ENCODE measurements around the gene KIF5C. TPM values are rescaled to one million over a fixed set of nuclear protein-coding genes. Genes with fewer than 3 reads are reported as not detected.

The KIF5C gene
- total RNA-seq, 1 experiment from 2014 or later, result 1.5 TPM

DNA sequence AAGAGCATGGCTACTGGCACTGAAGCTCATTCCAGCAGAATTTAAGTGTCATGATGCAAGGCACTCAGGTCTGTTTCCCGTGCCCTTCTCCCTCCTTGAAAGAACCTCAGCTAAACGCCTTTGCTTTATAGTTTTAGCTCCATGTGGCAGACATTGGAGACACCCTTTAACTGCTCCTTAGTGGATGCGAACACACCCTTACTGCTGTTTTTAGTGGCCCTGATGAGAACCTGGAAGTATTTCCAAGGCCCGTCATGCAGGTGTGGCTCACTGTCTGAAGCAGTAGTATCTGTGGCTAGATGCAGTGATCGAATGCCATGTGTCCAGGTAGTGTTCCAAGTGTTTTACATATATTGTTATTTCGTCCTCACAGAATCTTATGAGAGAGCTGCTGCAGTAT, 28.3 kb downstream of the KIF5C start:
- H3K27ac Mint-ChIP-seq (ENCODE audit: unreplicated experiment), result no peak overlapping the region
- CTCF ChIA-PET, result no interaction called here
- H3K36me3 ChIP-seq (ENCODE audit: control insufficient read depth, insufficient read depth, low read length), result no peaks in the 10 kb centered on the region
- no peaks in the 10 kb centered on the region for H3K4me1 ChIP-seq
- no peak overlapping the region for H3K4me3 Mint-ChIP-seq (ENCODE audit: unreplicated experiment)
- intact Hi-C loops (cut with micrococcal nuclease; ENCODE audit: unreplicated experiment), result no loop called here
- peaks cover 6% of the 10 kb centered on the region for H3K9me3 Mint-ChIP-seq (ENCODE audit: unreplicated experiment)
- no peak for DNase-seq
- TF ChIP-seq, protein P1, sequence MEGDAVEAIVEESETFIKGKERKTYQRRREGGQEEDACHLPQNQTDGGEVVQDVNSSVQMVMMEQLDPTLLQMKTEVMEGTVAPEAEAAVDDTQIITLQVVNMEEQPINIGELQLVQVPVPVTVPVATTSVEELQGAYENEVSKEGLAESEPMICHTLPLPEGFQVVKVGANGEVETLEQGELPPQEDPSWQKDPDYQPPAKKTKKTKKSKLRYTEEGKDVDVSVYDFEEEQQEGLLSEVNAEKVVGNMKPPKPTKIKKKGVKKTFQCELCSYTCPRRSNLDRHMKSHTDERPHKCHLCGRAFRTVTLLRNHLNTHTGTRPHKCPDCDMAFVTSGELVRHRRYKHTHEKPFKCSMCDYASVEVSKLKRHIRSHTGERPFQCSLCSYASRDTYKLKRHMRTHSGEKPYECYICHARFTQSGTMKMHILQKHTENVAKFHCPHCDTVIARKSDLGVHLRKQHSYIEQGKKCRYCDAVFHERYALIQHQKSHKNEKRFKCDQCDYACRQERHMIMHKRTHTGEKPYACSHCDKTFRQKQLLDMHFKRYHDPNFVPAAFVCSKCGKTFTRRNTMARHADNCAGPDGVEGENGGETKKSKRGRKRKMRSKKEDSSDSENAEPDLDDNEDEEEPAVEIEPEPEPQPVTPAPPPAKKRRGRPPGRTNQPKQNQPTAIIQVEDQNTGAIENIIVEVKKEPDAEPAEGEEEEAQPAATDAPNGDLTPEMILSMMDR (IDR thresholded peaks at IDR 0.05; ENCODE audit: insufficient read depth in 1 of 2, low read depth in 1 of 2, low read length in 1 of 2, severe bottlenecking in 1 of 2, unreplicated experiment in 1 of 2), result no peak
- peaks cover 4% of the 10 kb centered on the region; the same call in 1 of the 2 replicates for H3K9me3 ChIP-seq
- H3K4me1 Mint-ChIP-seq (ENCODE audit: low read depth, unreplicated experiment), result no peaks in the 10 kb centered on the region
- H3K4me3 ChIP-seq (ENCODE audit: low read depth, low read length), result no peak overlapping the region
- BruUV-seq (replicated peaks), result no TSS peak
- H3K27me3 Mint-ChIP-seq (ENCODE audit: insufficient read depth, unreplicated experiment), result peaks cover 21% of the 10 kb centered on the region
- H3K36me3 Mint-ChIP-seq (ENCODE audit: insufficient read depth, unreplicated experiment), result no peaks in the 10 kb centered on the region
- POLR2A ChIA-PET, result no interaction called here
- H3K27me3 ChIP-seq (replicated peaks; ENCODE audit: control insufficient read depth, insufficient read depth, low read length), result no peaks in the 10 kb centered on the region; the same call in 1 of the 2 replicates

DNA sequence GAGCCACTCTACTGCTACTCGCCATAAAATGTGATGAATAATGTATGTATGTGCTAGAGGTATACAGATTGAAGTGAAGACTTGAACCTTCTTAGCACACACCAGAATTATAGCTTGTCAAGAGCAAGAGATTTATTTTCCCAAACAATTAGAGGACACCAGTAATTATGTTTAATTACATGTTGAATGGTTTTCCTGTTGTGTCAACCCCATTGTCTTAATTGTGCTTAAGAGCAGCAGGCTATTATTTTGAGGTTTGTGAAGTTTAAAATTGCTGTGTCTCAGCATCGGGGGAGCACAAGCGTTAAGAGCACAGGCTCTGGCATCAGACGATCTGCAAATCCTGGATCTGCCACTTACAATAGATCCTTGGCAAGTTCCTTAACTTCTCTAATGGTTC, 29.0 kb downstream of the KIF5C start:
- H3K9me3 ChIP-seq, result peaks cover 4% of the 10 kb centered on the region; the same call in 1 of the 2 replicates
- ChIA-PET CTCF (no interaction called here), POLR2A (no interaction called here)
- DNase-seq, result no peak
- H3K4me1 Mint-ChIP-seq (ENCODE audit: low read depth, unreplicated experiment), result no peaks in the 10 kb centered on the region
- no peak overlapping the region for H3K27ac Mint-ChIP-seq (ENCODE audit: unreplicated experiment)
- H3K36me3 Mint-ChIP-seq (ENCODE audit: insufficient read depth, unreplicated experiment), result no peaks in the 10 kb centered on the region
- H3K4me3 ChIP-seq (ENCODE audit: low read depth, low read length), result no peak overlapping the region
- no peaks in the 10 kb centered on the region for H3K36me3 ChIP-seq (ENCODE audit: control insufficient read depth, insufficient read depth, low read length)
- H3K4me1 ChIP-seq, result no peaks in the 10 kb centered on the region
- no TSS peak for BruUV-seq (replicated peaks)
- H3K4me3 Mint-ChIP-seq (ENCODE audit: unreplicated experiment), result no peak overlapping the region
- H3K9me3 Mint-ChIP-seq (ENCODE audit: unreplicated experiment), result peaks cover 6% of the 10 kb centered on the region
- no peaks in the 10 kb centered on the region; the same call in 1 of the 2 replicates for H3K27me3 ChIP-seq (replicated peaks; ENCODE audit: control insufficient read depth, insufficient read depth, low read length)
- H3K27me3 Mint-ChIP-seq (ENCODE audit: insufficient read depth, unreplicated experiment), result peaks cover 21% of the 10 kb centered on the region
- TF ChIP-seq, protein P1 (IDR thresholded peaks at IDR 0.05; ENCODE audit: insufficient read depth in 1 of 2, low read depth in 1 of 2, low read length in 1 of 2, severe bottlenecking in 1 of 2, unreplicated experiment in 1 of 2), result no peak
- intact Hi-C loops (cut with micrococcal nuclease; ENCODE audit: unreplicated experiment), result no loop called here

DNA sequence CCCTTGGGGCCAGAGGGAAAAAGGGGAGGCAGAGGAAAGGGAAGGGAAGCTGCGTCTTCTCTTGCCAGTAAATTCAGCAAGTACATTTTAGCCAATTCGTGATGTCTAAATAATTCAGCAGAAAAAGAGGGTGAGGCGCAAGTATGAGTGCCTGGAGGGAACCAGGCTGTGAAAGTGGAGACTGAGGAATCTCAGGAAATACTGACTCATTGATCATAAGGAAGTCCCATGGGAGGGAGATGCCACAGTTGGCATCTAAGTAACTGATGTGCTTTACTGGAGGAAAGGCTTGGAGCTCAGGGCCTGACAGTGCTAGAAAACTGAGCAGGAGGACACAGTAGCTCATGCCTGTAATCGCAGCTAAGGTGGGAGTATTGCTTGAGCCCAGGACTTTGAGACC, 31.1 kb downstream of the KIF5C start:
- no peak overlapping the region for H3K27ac Mint-ChIP-seq (ENCODE audit: unreplicated experiment)
- no peak overlapping the region for H3K4me3 ChIP-seq (ENCODE audit: low read depth, low read length)
- no peak overlapping the region for H3K4me3 Mint-ChIP-seq (ENCODE audit: unreplicated experiment)
- TF ChIP-seq, protein P1 (IDR thresholded peaks at IDR 0.05; ENCODE audit: insufficient read depth in 1 of 2, low read depth in 1 of 2, low read length in 1 of 2, severe bottlenecking in 1 of 2, unreplicated experiment in 1 of 2), result no peak
- H3K9me3 ChIP-seq, result peaks cover 4% of the 10 kb centered on the region; the same call in 1 of the 2 replicates
- H3K36me3 Mint-ChIP-seq (ENCODE audit: insufficient read depth, unreplicated experiment), result no peaks in the 10 kb centered on the region
- ChIA-PET POLR2A (no interaction called here), CTCF (interaction anchor here (1.7 kb wide), 1 partner anchor 21 kb away, joined by 7 read pairs; no protein-coding TSS in a partner anchor)
- H3K4me1 ChIP-seq, result no peaks in the 10 kb centered on the region
- H3K9me3 Mint-ChIP-seq (ENCODE audit: unreplicated experiment), result peaks cover 6% of the 10 kb centered on the region
- no TSS peak for BruUV-seq (replicated peaks)
- H3K27me3 Mint-ChIP-seq (ENCODE audit: insufficient read depth, unreplicated experiment), result peaks cover 14% of the 10 kb centered on the region
- no peak for DNase-seq
- no peaks in the 10 kb centered on the region for H3K36me3 ChIP-seq (ENCODE audit: control insufficient read depth, insufficient read depth, low read length)
- intact Hi-C loops (cut with micrococcal nuclease; ENCODE audit: unreplicated experiment), result no loop called here
- no peaks in the 10 kb centered on the region; the same call in none of the 2 replicates for H3K27me3 ChIP-seq (replicated peaks; ENCODE audit: control insufficient read depth, insufficient read depth, low read length)
- H3K4me1 Mint-ChIP-seq (ENCODE audit: low read depth, unreplicated experiment), result no peaks in the 10 kb centered on the region

Data from Caco-2 (cell line).